ENCODE results near the gene RABGAP1L. TPM values are rescaled to one million over a fixed set of nuclear protein-coding genes. Genes with fewer than 3 reads are reported as not detected.

The RABGAP1L gene
- total and polyA plus RNA-seq, 11 donors = 18.6 to 195 (median 98.4) TPM

DNA sequence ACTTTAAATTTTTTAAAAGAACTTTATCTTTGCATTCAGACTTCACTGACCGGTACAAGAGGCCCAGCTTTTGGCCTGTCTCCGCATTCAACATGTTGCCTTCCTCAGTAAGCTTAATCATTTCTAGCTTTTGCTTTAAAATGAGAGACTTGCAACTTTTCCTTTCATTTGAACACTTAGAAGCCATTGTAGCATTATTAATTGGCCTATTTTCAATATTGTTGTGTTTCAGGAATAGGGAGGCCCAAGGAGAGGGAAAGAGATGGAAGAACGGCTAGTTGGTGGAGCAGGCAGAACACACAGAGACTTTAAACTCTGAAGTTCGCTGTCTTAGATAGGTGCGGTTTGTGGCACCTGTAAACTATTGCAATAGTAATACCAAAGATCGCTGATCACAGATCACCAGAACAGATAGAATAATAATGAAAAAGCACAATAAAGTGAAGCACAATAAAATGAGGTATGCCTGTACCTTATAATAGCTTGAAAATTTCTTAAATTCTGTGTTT lies 31.4 kb downstream of the RABGAP1L start:
- H3K27me3 ChIP-seq = no peaks in the 10 kb centered on the region
- intact Hi-C loops (cut with DNase I) = no loop called here
- no peaks in the 10 kb centered on the region for H3K36me3 ChIP-seq
- ATAC-seq (no peak), DNase-seq (no peak)
- no peak overlapping the region for H3K4me3 ChIP-seq
- H3K27ac ChIP-seq = peak overlapping the region in 1 of 12 donors; percentile 30
- no peak for TF ChIP-seq POLR2A (IDR thresholded peaks at IDR 0.05)
- TF ChIP-seq, protein P1, sequence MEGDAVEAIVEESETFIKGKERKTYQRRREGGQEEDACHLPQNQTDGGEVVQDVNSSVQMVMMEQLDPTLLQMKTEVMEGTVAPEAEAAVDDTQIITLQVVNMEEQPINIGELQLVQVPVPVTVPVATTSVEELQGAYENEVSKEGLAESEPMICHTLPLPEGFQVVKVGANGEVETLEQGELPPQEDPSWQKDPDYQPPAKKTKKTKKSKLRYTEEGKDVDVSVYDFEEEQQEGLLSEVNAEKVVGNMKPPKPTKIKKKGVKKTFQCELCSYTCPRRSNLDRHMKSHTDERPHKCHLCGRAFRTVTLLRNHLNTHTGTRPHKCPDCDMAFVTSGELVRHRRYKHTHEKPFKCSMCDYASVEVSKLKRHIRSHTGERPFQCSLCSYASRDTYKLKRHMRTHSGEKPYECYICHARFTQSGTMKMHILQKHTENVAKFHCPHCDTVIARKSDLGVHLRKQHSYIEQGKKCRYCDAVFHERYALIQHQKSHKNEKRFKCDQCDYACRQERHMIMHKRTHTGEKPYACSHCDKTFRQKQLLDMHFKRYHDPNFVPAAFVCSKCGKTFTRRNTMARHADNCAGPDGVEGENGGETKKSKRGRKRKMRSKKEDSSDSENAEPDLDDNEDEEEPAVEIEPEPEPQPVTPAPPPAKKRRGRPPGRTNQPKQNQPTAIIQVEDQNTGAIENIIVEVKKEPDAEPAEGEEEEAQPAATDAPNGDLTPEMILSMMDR (IDR thresholded peaks at IDR 0.05) = no peak
- H3K4me1 ChIP-seq = peaks cover 0 to 21% (median 3%) of the 10 kb centered on the region in 12 donors
- 62 to 74% (median 67%) methylated on average over 6 of the region's 6 CpGs for WGBS, 4 donors
- peaks cover 0 to 13% (median 6%) of the 10 kb centered on the region in 12 donors for H3K9me3 ChIP-seq

DNA sequence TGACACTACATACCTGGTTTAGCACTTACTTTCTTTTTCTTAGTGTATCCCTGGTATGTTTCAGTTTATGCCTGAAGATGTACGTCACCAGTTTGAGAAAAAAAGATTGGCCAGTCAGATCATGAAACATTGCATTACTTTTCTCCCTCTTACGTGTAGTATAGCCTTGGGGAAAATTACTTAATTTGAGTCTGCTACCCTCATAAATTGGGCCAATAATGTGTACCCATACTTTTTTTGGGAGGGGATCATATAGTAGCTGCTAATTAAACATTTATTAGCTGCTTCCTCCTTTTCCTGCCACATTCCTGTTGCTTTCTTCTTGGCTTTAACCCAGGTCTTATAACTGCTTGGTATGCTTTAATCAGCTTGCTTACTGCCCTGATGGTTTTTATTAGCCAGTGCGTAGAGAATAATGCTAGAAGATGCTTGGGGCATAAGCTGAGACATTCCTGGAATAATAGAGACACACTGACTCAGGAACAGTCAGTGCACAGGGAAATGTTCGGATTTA lies 32.1 kb downstream of the RABGAP1L start:
- H3K36me3 ChIP-seq = no peaks in the 10 kb centered on the region
- peaks cover 0 to 21% (median 3%) of the 10 kb centered on the region in 12 donors for H3K4me1 ChIP-seq
- DNase-seq (no peak), ATAC-seq (no peak)
- intact Hi-C loops (cut with DNase I) = no loop called here
- TF ChIP-seq POLR2A (IDR thresholded peaks at IDR 0.05) = no peak
- TF ChIP-seq, protein P1 (IDR thresholded peaks at IDR 0.05) = no peak
- H3K4me3 ChIP-seq = no peak overlapping the region
- peak overlapping the region in 1 of 12 donors; percentile 30 for H3K27ac ChIP-seq
- WGBS, 4 donors = 71 to 83% (median 78%) methylated on average over 4 of the region's 4 CpGs
- no peaks in the 10 kb centered on the region for H3K27me3 ChIP-seq
- peaks cover 0 to 13% (median 6%) of the 10 kb centered on the region in 12 donors for H3K9me3 ChIP-seq

DNA sequence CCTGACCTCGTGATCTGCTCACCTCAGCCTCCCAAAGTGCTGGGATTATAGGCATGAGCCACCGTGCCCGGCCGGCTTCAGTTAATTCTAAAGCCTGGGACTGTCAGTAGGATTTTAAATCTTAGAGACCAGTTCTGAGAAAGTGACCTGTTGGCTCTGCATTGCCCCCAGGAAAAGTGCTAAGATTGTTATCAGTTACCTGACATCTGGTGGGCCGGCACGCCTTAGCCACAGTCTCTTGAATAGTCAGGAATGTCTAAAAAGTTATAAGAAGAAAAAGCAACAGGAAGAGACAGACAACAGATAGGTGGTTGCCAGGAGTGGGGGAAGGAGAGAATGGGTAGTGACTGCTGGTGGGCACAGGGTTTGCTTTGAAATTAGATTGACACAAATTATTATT lies 35.1 kb downstream of the RABGAP1L start:
- Histone ChIP-seq H3K36me3 (no peaks in the 10 kb centered on the region), H3K4me3 (no peak overlapping the region), H3K9me3 (no peaks in the 10 kb centered on the region), H3K4me1 (peaks cover 0 to 27% (median 4%) of the 10 kb centered on the region in 12 donors), H3K27me3 (no peaks in the 10 kb centered on the region), H3K27ac (no peak overlapping the region)
- ATAC-seq (no peak), DNase-seq (no peak)
- intact Hi-C loops (cut with DNase I) = no loop called here
- WGBS, 4 donors = 80 to 86% (median 83%) methylated on average over 6 of the region's 6 CpGs
- TF ChIP-seq, protein P1 (IDR thresholded peaks at IDR 0.05) = no peak
- no peak for TF ChIP-seq POLR2A (IDR thresholded peaks at IDR 0.05)

DNA sequence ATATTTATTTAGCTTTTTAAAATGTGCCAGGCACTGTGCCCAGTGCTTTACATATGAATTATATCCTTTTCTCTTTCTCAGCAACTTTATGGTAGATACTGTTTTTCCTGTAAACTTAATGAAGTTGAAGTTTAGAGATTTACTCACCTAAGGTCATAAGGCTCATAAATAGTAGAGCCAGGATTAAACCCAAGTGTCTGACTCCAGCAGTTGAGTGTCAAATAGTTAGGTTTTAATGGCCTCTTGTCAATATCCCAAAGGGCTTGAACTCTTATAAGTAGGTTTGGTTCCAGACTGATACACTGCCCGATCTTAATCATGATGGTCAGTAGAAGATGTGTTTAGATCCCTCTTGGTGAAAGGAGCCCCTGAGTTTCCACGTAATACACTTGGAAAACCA lies 37.8 kb downstream of the RABGAP1L start:
- peak overlapping the region in 7 of 12 donors; percentile 17 to 64 (median 30) for H3K27ac ChIP-seq
- 62 to 75% (median 69%) methylated on average over 2 of the region's 2 CpGs for WGBS, 4 donors
- H3K4me1 ChIP-seq = peaks cover 0 to 23% (median 6%) of the 10 kb centered on the region in 12 donors
- peak overlapping the region in 2 of 12 donors; percentile 4 to 19 for H3K4me3 ChIP-seq
- H3K36me3 ChIP-seq = peaks cover 0 to 4% (median 0%) of the 10 kb centered on the region in 9 donors
- ATAC-seq (no peak), DNase-seq (no peak)
- TF ChIP-seq, protein P1 (IDR thresholded peaks at IDR 0.05) = no peak
- no peak for TF ChIP-seq POLR2A (IDR thresholded peaks at IDR 0.05)
- intact Hi-C loops (cut with DNase I) = loop anchor here in 2 of 10 donors (5.0 kb wide), 2 partner anchors 35 to 600 kb away; no protein-coding TSS in a partner anchor
- H3K27me3 ChIP-seq = no peaks in the 10 kb centered on the region
- H3K9me3 ChIP-seq = no peaks in the 10 kb centered on the region
